Dendritic cell treated with granulocyte-macrophage colony-stimulating factor and Interleukin-4, amounts not matched to agents 40 ng/mL and 50 ng/mL, for 4 days (primary cell): ENCODE results near the gene TEX54.
A peak's percentile ranks its signal among the peaks of the same experiment; 100 is the strongest.
"Not testable (repeated sequence)": the region's sequence is repeated elsewhere in the genome, so short reads cannot be mapped to it uniquely, and the experiment has no call there.

Experiments used
- H3K27ac Mint-ChIP-seq: one replicate; pipeline ENCODE4 v1.8.0; 2022; ENCODE audit warnings: mild to moderate bottlenecking, mixed read lengths
- H3K27me3 Mint-ChIP-seq: one replicate; pipeline ENCODE4 v1.8.0; 2022; ENCODE audit warnings: mild to moderate bottlenecking, mixed read lengths
- H3K36me3 Mint-ChIP-seq: one replicate; pipeline ENCODE4 v1.8.0; 2022; ENCODE audit warnings: low read depth, mixed read lengths
- H3K4me1 Mint-ChIP-seq: one replicate; pipeline ENCODE4 v1.8.0; 2022; ENCODE audit warnings: low read depth, mixed read lengths
- H3K4me3 Mint-ChIP-seq: one replicate; pipeline ENCODE4 v1.8.0; 2022; ENCODE audit warnings: mild to moderate bottlenecking, moderate library complexity, mixed read lengths
- H3K9me3 Mint-ChIP-seq: one replicate; pipeline ENCODE4 v1.8.0; 2022; ENCODE audit warnings: mixed read lengths
- intact Hi-C: fragments of 100-400 bp; cut with micrococcal nuclease; formaldehyde crosslinking; loops from one replicate; pipeline ENCODE4 v1.15.0; 2022

The TEX54 gene

GRCh38 chr11:62831520-62832335, 913 bp downstream of the TEX54 start, which contains the start of gene STX5:
Gene STX5 (minus strand): TSS chr11:62832051. CDS start chr11:62831243, 808 bp downstream.
- peaks cover 53% of the 10 kb centered on the region for H3K4me1 Mint-ChIP-seq
- no peaks in the 10 kb centered on the region for H3K27me3 Mint-ChIP-seq
- no peaks in the 10 kb centered on the region for H3K9me3 Mint-ChIP-seq
- peak within 1 kb of the TSS; percentile 94 for H3K27ac Mint-ChIP-seq
- peaks cover 89% of the 10 kb centered on the region for H3K36me3 Mint-ChIP-seq
- peak within 1 kb of the TSS; percentile 95 for H3K4me3 Mint-ChIP-seq
- intact Hi-C loops, result loop anchor here (1.0 to 2.0 kb wide), 3 partner anchors 8 to 45 kb away; partner anchors contain the start of genes TMEM179B and WDR74

- intact Hi-C loops, result loop anchor here (1.0 kb wide), 1 partner anchor 8 kb away; the partner anchor contains the start of gene WDR74
- H3K27me3 Mint-ChIP-seq, result no peaks in the 10 kb centered on the region
- peak overlapping the region; percentile 95 for H3K4me3 Mint-ChIP-seq
- H3K27ac Mint-ChIP-seq, result peak overlapping the region; percentile 94
- H3K4me1 Mint-ChIP-seq, result peaks cover 48% of the 10 kb centered on the region
- no peaks in the 10 kb centered on the region for H3K9me3 Mint-ChIP-seq
- peaks cover 91% of the 10 kb centered on the region for H3K36me3 Mint-ChIP-seq
Observed at GRCh38 chr11:62830904-62831519, 1.6 kb downstream of the TEX54 start.

- H3K27me3 Mint-ChIP-seq, intact Hi-C loops, H3K9me3 Mint-ChIP-seq, H3K4me3 Mint-ChIP-seq, H3K27ac Mint-ChIP-seq: not testable (repeated sequence)
- H3K4me1 Mint-ChIP-seq, result peaks cover 24% of the 10 kb centered on the region
- H3K36me3 Mint-ChIP-seq, result peaks cover 92% of the 10 kb centered on the region
Observed at GRCh38 chr11:62828130-62828529, 4.5 kb downstream of the TEX54 start.

GRCh38 chr11:62823677-62824076, 9.0 kb downstream of the TEX54 start:
- H3K27ac Mint-ChIP-seq, result no peak overlapping the region

GRCh38 chr11:62817129-62817528, 15.5 kb downstream of the TEX54 start:
- H3K27me3 Mint-ChIP-seq, result no peaks in the 10 kb centered on the region
- H3K36me3 Mint-ChIP-seq, result peaks cover 57% of the 10 kb centered on the region
- H3K4me3 Mint-ChIP-seq, result peak overlapping the region; percentile 20
- intact Hi-C loops, result no loop called here
- H3K4me1 Mint-ChIP-seq, result peaks cover 25% of the 10 kb centered on the region
- no peaks in the 10 kb centered on the region for H3K9me3 Mint-ChIP-seq
- H3K27ac Mint-ChIP-seq, result peak overlapping the region; percentile 93

More at GRCh38 chr11:62823677-62824076, 9.0 kb downstream of the TEX54 start:
- H3K36me3 Mint-ChIP-seq, result peaks cover 91% of the 10 kb centered on the region
- H3K27me3 Mint-ChIP-seq, result no peaks in the 10 kb centered on the region
- H3K4me3 Mint-ChIP-seq, result no peak overlapping the region
- peaks cover 14% of the 10 kb centered on the region for H3K4me1 Mint-ChIP-seq
- H3K9me3 Mint-ChIP-seq, result no peaks in the 10 kb centered on the region
- intact Hi-C loops, result no loop called here

GRCh38 chr11:62816557-62816956, 16.1 kb downstream of the TEX54 start:
- Mint-ChIP-seq H3K36me3 (peaks cover 51% of the 10 kb centered on the region), H3K4me1 (peaks cover 25% of the 10 kb centered on the region), H3K9me3 (no peaks in the 10 kb centered on the region), H3K4me3 (peak overlapping the region; percentile 66), H3K27ac (peak overlapping the region; percentile 93), H3K27me3 (no peaks in the 10 kb centered on the region)
- intact Hi-C loops, result no loop called here

GRCh38 chr11:62811659-62812058, 21.0 kb downstream of the TEX54 start:
- Mint-ChIP-seq H3K9me3 (no peaks in the 10 kb centered on the region), H3K4me1 (peaks cover 24% of the 10 kb centered on the region), H3K36me3 (peaks cover 19% of the 10 kb centered on the region), H3K4me3 (no peak overlapping the region), H3K27ac (peak overlapping the region; percentile 46), H3K27me3 (no peaks in the 10 kb centered on the region)
- intact Hi-C loops, result no loop called here

- Mint-ChIP-seq H3K27ac (peak overlapping the region; percentile 46), H3K36me3 (peaks cover 19% of the 10 kb centered on the region), H3K9me3 (no peaks in the 10 kb centered on the region), H3K27me3 (no peaks in the 10 kb centered on the region), H3K4me3 (no peak overlapping the region), H3K4me1 (peaks cover 27% of the 10 kb centered on the region)
- intact Hi-C loops, result no loop called here
Observed at GRCh38 chr11:62810748-62811147, 21.9 kb downstream of the TEX54 start.

- H3K4me3 Mint-ChIP-seq, result peak overlapping the region; percentile 28
Observed at GRCh38 chr11:62806611-62807121, 26.0 kb downstream of the TEX54 start.

GRCh38 chr11:62805961-62806441, 26.6 kb downstream of the TEX54 start:
- Mint-ChIP-seq H3K4me3 (peak overlapping the region; percentile 83), H3K27ac (peak overlapping the region; percentile 89), H3K36me3 (peaks cover 53% of the 10 kb centered on the region), H3K4me1 (peaks cover 56% of the 10 kb centered on the region), H3K27me3 (no peaks in the 10 kb centered on the region), H3K9me3 (no peaks in the 10 kb centered on the region)
- intact Hi-C loops, result loop anchor here (2.0 kb wide), 2 partner anchors 19 to 35 kb away; partner anchors contain the start of gene TMEM179B

More at GRCh38 chr11:62806611-62807121, 26.0 kb downstream of the TEX54 start:
- no peaks in the 10 kb centered on the region for H3K9me3 Mint-ChIP-seq
- peaks cover 46% of the 10 kb centered on the region for H3K36me3 Mint-ChIP-seq
- H3K27ac Mint-ChIP-seq, result peak overlapping the region; percentile 89
- intact Hi-C loops, result no loop called here
- H3K4me1 Mint-ChIP-seq, result peaks cover 56% of the 10 kb centered on the region
- no peaks in the 10 kb centered on the region for H3K27me3 Mint-ChIP-seq

- H3K4me1 Mint-ChIP-seq, result peaks cover 56% of the 10 kb centered on the region
- peak within 1 kb of the TSS; percentile 89 for H3K27ac Mint-ChIP-seq
- no peaks in the 10 kb centered on the region for H3K27me3 Mint-ChIP-seq
- intact Hi-C loops, result loop anchor here (2.0 kb wide), 2 partner anchors 18 to 36 kb away; partner anchors contain the start of gene TMEM179B
- peaks cover 60% of the 10 kb centered on the region for H3K36me3 Mint-ChIP-seq
- H3K4me3 Mint-ChIP-seq, result peak within 1 kb of the TSS; percentile 83
- no peaks in the 10 kb centered on the region for H3K9me3 Mint-ChIP-seq
Observed at GRCh38 chr11:62805076-62805892, 27.4 kb downstream of the TEX54 start, which contains the start of gene NXF1. Gene NXF1 (minus strand): TSS chr11:62805440. CDS start chr11:62805356, 84 bp downstream.

GRCh38 chr11:62804310-62805075, 28.1 kb downstream of the TEX54 start:
- Mint-ChIP-seq H3K36me3 (peaks cover 68% of the 10 kb centered on the region), H3K4me3 (peak overlapping the region; percentile 83), H3K27ac (peak overlapping the region; percentile 89), H3K9me3 (no peaks in the 10 kb centered on the region), H3K27me3 (no peaks in the 10 kb centered on the region), H3K4me1 (peaks cover 61% of the 10 kb centered on the region)
- intact Hi-C loops, result loop anchor here (2.0 kb wide), 2 partner anchors 18 to 36 kb away; partner anchors contain the start of gene TMEM179B
